ENCODE data around the gene TRAPPC6A.

Gene TRAPPC6A

DNA sequence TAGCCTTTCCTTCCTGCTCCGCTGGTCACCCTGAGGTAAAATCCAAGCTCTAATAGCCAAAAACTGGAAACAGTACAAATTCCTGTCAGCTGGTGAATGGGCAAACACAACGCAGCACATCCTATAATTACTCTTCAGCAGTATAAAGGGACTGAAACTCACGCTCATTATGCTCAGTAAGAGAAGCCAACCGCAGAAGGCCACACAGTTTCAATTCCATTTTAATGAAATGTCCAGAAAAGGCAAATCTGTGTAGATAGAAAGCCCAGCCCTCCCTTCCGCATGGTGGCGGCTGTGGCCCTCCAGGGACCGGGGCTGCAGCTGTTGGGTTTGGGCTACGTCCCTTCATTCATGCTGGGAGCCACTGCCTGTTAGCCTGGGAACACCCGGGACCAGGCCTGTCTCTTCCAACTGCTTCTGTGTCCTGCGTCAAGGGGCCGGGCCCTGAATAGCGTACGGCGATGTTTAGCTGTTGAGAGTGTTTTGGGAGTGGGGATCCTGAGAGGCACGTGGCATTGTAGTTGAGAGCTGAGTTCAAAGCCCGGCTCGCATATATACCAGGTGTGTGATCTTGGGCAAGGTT, 40.8 kb downstream of the TRAPPC6A start:
- ChIA-PET POLR2A (interaction anchor here (0.6 kb wide), 1 partner anchor 116 kb away, joined by 3 read pairs; no protein-coding TSS in a partner anchor), CTCF (interaction anchor here (0.7 to 1.9 kb wide), 5 partner anchors 11 to 48 kb away, joined by 3 to 11 read pairs (median 4); partner anchors contain the start of genes BLOC1S3 and TRAPPC6A)
- Histone ChIP-seq H3K4me1 (ENCODE audit: control extremely low read depth in 1 of 4, control insufficient read depth in 4 of 4, insufficient read depth in 4 of 4, low read length in 3 of 4) (peaks cover 0 to 6% (median 0%) of the 10 kb centered on the region in 4 experiments), H3K27ac (ENCODE audit: insufficient read depth in 1 of 2, low read depth in 1 of 2, low read length in 2 of 2, poor library complexity in 1 of 2, severe bottlenecking in 2 of 2) (no peak overlapping the region), H3K36me3 (ENCODE audit: control insufficient read depth in 4 of 4, insufficient read depth in 4 of 4, low read length in 3 of 4) (peaks cover 2 to 28% (median 15%) of the 10 kb centered on the region in 4 experiments), H3K27me3 (replicated peaks in 2 of 5; ENCODE audit: control insufficient read depth in 4 of 5, insufficient read depth in 5 of 5, low read length in 4 of 5) (no peaks in the 10 kb centered on the region), H3K4me3 (ENCODE audit: control insufficient read depth in 1 of 7, extremely low read depth in 1 of 7, insufficient read depth in 4 of 7, low read depth in 2 of 7, low read length in 6 of 7) (no peak overlapping the region), H3K9me3 (ENCODE audit: control extremely low read depth in 1 of 5, control insufficient read depth in 4 of 5, insufficient read depth in 2 of 5, low read depth in 1 of 5, low read length in 4 of 5) (no peaks in the 10 kb centered on the region)
- DNase-seq, result no peak
- WGBS (ENCODE audit: insufficient coverage), result 97% methylated on average over 12 of the region's 17 CpGs

DNA sequence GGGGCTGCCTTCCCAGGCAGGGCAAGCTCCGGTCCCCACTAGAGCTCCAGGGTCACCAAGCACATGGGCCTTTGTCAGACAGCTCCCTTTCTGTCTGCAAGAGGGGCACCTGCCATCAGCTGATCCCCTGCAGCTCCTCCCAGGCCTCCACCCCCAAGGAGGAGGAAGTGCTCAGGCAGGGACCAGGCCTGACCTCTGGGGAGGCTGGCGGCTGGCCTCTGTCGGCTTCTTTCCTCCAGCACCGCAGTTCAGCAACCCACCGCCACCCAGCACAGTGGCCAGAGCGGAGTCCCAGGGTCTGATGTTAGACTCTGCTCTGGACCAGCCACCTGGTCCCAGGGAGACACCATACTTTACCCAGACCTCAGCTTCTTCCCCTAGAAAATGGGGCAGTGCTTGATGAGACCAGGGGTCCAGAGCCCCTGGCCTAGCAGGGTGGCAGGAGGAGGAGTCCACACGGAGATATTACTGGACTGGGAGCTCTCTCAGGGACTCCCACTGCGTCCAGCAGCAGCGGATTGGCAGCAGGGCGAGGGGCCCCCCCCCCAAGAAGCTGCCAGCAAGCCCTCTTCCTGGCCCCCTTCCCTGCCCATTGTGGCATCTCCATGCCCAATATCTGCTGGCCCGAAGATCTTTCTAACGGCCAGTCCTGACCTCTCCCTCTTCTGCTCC, 41.4 kb downstream of the TRAPPC6A start:
- Histone ChIP-seq H3K27me3 (replicated peaks in 2 of 5; ENCODE audit: control insufficient read depth in 4 of 5, insufficient read depth in 5 of 5, low read length in 4 of 5) (no peaks in the 10 kb centered on the region), H3K4me1 (ENCODE audit: control extremely low read depth in 1 of 4, control insufficient read depth in 4 of 4, insufficient read depth in 4 of 4, low read length in 3 of 4) (peaks cover 0 to 6% (median 0%) of the 10 kb centered on the region in 4 experiments), H3K36me3 (ENCODE audit: control insufficient read depth in 4 of 4, insufficient read depth in 4 of 4, low read length in 3 of 4) (peaks cover 0 to 21% (median 11%) of the 10 kb centered on the region in 4 experiments), H3K9me3 (ENCODE audit: control extremely low read depth in 1 of 5, control insufficient read depth in 4 of 5, insufficient read depth in 2 of 5, low read depth in 1 of 5, low read length in 4 of 5) (no peaks in the 10 kb centered on the region), H3K27ac (ENCODE audit: insufficient read depth in 1 of 2, low read depth in 1 of 2, low read length in 2 of 2, poor library complexity in 1 of 2, severe bottlenecking in 2 of 2) (no peak overlapping the region), H3K4me3 (ENCODE audit: control insufficient read depth in 1 of 7, extremely low read depth in 1 of 7, insufficient read depth in 4 of 7, low read depth in 2 of 7, low read length in 6 of 7) (no peak overlapping the region)
- DNase-seq, result no peak
- ChIA-PET CTCF (interaction anchor here (1.0 to 1.9 kb wide), 5 partner anchors 10 to 42 kb away, joined by 3 to 11 read pairs (median 5); partner anchors contain the start of genes BLOC1S3 and TRAPPC6A), POLR2A (interaction anchor here (0.6 kb wide), 1 partner anchor 115 kb away, joined by 3 read pairs; no protein-coding TSS in a partner anchor)
- WGBS (ENCODE audit: insufficient coverage), result 94% methylated on average over 8 of the region's 12 CpGs

DNA sequence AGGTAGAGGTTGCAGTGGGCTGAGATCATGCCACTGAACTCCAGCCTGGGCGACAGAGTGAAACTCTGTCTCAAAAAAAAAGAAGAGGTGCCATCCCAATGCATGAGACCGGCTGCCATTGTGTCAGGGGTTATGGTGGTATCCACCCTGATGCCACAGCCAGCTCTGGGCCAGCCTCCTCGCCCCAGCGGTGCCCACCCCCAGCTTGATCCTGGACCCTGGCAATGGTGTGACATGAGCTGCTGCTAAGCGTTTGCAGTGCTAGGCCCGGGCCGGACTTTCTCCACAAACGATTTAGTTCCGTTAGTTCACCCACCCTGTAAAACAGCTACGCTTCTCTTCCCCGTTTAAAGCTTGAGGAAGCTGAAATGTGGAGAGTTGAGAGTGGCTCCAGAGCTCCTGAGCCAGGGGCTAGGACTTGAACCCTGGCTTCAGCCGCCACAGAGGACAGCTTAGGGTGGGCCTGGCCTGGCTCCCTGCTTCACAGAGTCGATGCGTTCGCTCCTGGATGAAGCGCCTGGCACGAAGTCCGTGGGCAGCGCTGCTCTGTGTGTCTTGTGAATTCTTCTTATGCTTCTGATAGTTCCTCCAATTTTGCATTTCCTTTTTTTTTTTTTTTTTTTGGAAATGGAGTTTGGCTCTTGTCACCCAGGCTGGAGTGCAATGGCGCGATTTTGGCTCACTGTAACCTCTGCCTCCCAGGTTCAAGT, 42.7 kb downstream of the TRAPPC6A start:
- 98% methylated on average over 15 of the region's 21 CpGs for WGBS (ENCODE audit: insufficient coverage)
- Histone ChIP-seq H3K4me1 (ENCODE audit: control extremely low read depth in 1 of 4, control insufficient read depth in 4 of 4, insufficient read depth in 4 of 4, low read length in 3 of 4) (peaks cover 0 to 6% (median 0%) of the 10 kb centered on the region in 4 experiments), H3K27ac (ENCODE audit: insufficient read depth in 1 of 2, low read depth in 1 of 2, low read length in 2 of 2, poor library complexity in 1 of 2, severe bottlenecking in 2 of 2) (no peak overlapping the region), H3K27me3 (replicated peaks in 2 of 5; ENCODE audit: control insufficient read depth in 4 of 5, insufficient read depth in 5 of 5, low read length in 4 of 5) (no peaks in the 10 kb centered on the region), H3K9me3 (ENCODE audit: control extremely low read depth in 1 of 5, control insufficient read depth in 4 of 5, insufficient read depth in 2 of 5, low read depth in 1 of 5, low read length in 4 of 5) (no peaks in the 10 kb centered on the region), H3K4me3 (ENCODE audit: control insufficient read depth in 1 of 7, extremely low read depth in 1 of 7, insufficient read depth in 4 of 7, low read depth in 2 of 7, low read length in 6 of 7) (no peak overlapping the region), H3K36me3 (ENCODE audit: control insufficient read depth in 4 of 4, insufficient read depth in 4 of 4, low read length in 3 of 4) (peaks cover 0 to 10% (median 1%) of the 10 kb centered on the region in 4 experiments)
- POLR2A ChIA-PET, result no interaction called here
- DNase-seq, result no peak
- CTCF ChIA-PET, result interaction anchor here (0.6 to 1.8 kb wide), 5 partner anchors 9 to 183 kb away, joined by 3 to 5 read pairs (median 5); partner anchors contain the start of genes BLOC1S3 and TRAPPC6A

DNA sequence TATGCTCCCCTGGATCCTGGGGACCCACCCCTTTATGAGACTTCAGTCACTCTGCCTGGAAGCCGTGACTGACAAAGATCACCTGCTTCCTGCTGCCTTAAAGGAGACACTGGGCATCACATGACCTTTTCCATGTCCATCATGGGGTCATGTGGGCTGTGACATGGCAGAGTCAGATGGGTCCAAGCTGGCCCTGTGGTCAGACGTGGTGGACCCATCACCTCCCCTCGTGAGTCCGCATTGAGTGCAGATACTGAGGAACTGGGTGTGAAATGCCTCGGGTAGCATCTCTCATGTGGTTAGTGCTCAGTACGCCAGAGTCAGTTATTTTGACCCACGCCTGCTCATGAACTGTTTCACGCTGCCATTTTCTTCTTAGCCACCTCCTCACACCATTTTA, 44.4 kb downstream of the TRAPPC6A start:
- Histone ChIP-seq H3K27me3 (replicated peaks in 2 of 5; ENCODE audit: control insufficient read depth in 4 of 5, insufficient read depth in 5 of 5, low read length in 4 of 5) (no peaks in the 10 kb centered on the region), H3K9me3 (ENCODE audit: control extremely low read depth in 1 of 5, control insufficient read depth in 4 of 5, insufficient read depth in 2 of 5, low read depth in 1 of 5, low read length in 4 of 5) (no peaks in the 10 kb centered on the region), H3K36me3 (ENCODE audit: control insufficient read depth in 4 of 4, insufficient read depth in 4 of 4, low read length in 3 of 4) (peaks cover 0 to 10% (median 2%) of the 10 kb centered on the region in 4 experiments), H3K4me1 (ENCODE audit: control extremely low read depth in 1 of 4, control insufficient read depth in 4 of 4, insufficient read depth in 4 of 4, low read length in 3 of 4) (peaks cover 0 to 6% (median 0%) of the 10 kb centered on the region in 4 experiments), H3K27ac (ENCODE audit: insufficient read depth in 1 of 2, low read depth in 1 of 2, low read length in 2 of 2, poor library complexity in 1 of 2, severe bottlenecking in 2 of 2) (no peak overlapping the region), H3K4me3 (ENCODE audit: control insufficient read depth in 1 of 7, extremely low read depth in 1 of 7, insufficient read depth in 4 of 7, low read depth in 2 of 7, low read length in 6 of 7) (no peak overlapping the region)
- no peak for DNase-seq
- POLR2A ChIA-PET, result interaction anchor here (1.2 kb wide), 1 partner anchor 17 kb away, joined by 3 read pairs; no protein-coding TSS in a partner anchor
- WGBS (ENCODE audit: insufficient coverage), result 97% methylated on average over 7 of the region's 8 CpGs
- CTCF ChIA-PET, result interaction anchor here (1.1 kb wide), 1 partner anchor 15 kb away, joined by 3 read pairs; no protein-coding TSS in a partner anchor

GRCh38 chr19:45130888-45131615, 47.0 kb downstream of the TRAPPC6A start:
- Histone ChIP-seq H3K4me3 (ENCODE audit: control insufficient read depth in 1 of 7, extremely low read depth in 1 of 7, insufficient read depth in 4 of 7, low read depth in 2 of 7, low read length in 6 of 7) (no peak overlapping the region), H3K9me3 (ENCODE audit: control extremely low read depth in 1 of 5, control insufficient read depth in 4 of 5, insufficient read depth in 2 of 5, low read depth in 1 of 5, low read length in 4 of 5) (no peaks in the 10 kb centered on the region), H3K4me1 (ENCODE audit: control extremely low read depth in 1 of 4, control insufficient read depth in 4 of 4, insufficient read depth in 4 of 4, low read length in 3 of 4) (peaks cover 0 to 4% (median 3%) of the 10 kb centered on the region in 4 experiments), H3K36me3 (ENCODE audit: control insufficient read depth in 4 of 4, insufficient read depth in 4 of 4, low read length in 3 of 4) (peaks cover 0 to 8% (median 2%) of the 10 kb centered on the region in 4 experiments), H3K27ac (ENCODE audit: insufficient read depth in 1 of 2, low read depth in 1 of 2, low read length in 2 of 2, poor library complexity in 1 of 2, severe bottlenecking in 2 of 2) (no peak overlapping the region), H3K27me3 (replicated peaks in 2 of 5; ENCODE audit: control insufficient read depth in 4 of 5, insufficient read depth in 5 of 5, low read length in 4 of 5) (no peaks in the 10 kb centered on the region)
- 94% methylated on average over 10 of the region's 13 CpGs for WGBS (ENCODE audit: insufficient coverage)
- ChIA-PET CTCF (interaction anchor here (0.7 to 1.8 kb wide), 9 partner anchors 7 to 111 kb away, joined by 3 to 5 read pairs (median 4); no protein-coding TSS in a partner anchor), POLR2A (interaction anchor here (0.5 kb wide), 1 partner anchor 198 kb away, joined by 3 read pairs; no protein-coding TSS in a partner anchor)
- peak in 2 of 3 donors; percentile 24 to 26 for DNase-seq

DNA sequence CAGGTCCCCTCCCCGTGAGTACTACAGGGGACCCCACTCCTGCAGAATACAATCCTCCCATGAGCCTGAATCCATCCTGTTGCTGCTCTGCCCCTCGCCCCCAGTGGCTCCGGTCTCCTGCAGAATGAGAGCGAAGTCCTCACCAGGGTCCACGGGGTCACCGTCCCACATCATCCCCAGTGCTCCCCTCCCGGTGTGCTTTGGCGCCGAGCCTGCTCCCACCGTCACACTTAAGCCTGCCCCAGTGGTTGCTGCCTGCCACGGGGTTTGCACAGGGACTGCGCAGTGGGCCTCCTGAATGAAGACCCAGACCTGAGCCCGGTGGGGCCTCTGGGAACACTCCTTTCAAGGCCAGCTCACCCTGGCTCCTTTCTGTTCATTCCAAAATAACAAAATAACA, 47.8 kb downstream of the TRAPPC6A start:
- H3K9me3 ChIP-seq (ENCODE audit: control extremely low read depth in 1 of 5, control insufficient read depth in 4 of 5, insufficient read depth in 2 of 5, low read depth in 1 of 5, low read length in 4 of 5), result no peaks in the 10 kb centered on the region
- ChIA-PET CTCF (interaction anchor here (0.9 to 1.8 kb wide), 3 partner anchors 13 to 52 kb away, joined by 4 to 5 read pairs (median 4); no protein-coding TSS in a partner anchor), POLR2A (no interaction called here)
- peaks cover 0 to 9% (median 6%) of the 10 kb centered on the region in 4 experiments for H3K4me1 ChIP-seq (ENCODE audit: control extremely low read depth in 1 of 4, control insufficient read depth in 4 of 4, insufficient read depth in 4 of 4, low read length in 3 of 4)
- H3K27me3 ChIP-seq (replicated peaks in 2 of 5; ENCODE audit: control insufficient read depth in 4 of 5, insufficient read depth in 5 of 5, low read length in 4 of 5), result no peaks in the 10 kb centered on the region
- no peak overlapping the region for H3K4me3 ChIP-seq (ENCODE audit: control insufficient read depth in 1 of 7, extremely low read depth in 1 of 7, insufficient read depth in 4 of 7, low read depth in 2 of 7, low read length in 6 of 7)
- WGBS (ENCODE audit: insufficient coverage), result 98% methylated on average over 11 of the region's 13 CpGs
- DNase-seq, result no peak
- H3K36me3 ChIP-seq (ENCODE audit: control insufficient read depth in 4 of 4, insufficient read depth in 4 of 4, low read length in 3 of 4), result peaks cover 0 to 6% (median 2%) of the 10 kb centered on the region in 4 experiments
- no peak overlapping the region for H3K27ac ChIP-seq (ENCODE audit: insufficient read depth in 1 of 2, low read depth in 1 of 2, low read length in 2 of 2, poor library complexity in 1 of 2, severe bottlenecking in 2 of 2)

Data from common myeloid progenitor, CD34-positive (primary cell).